Mucosa of stomach (tissue), 1 donor: ENCODE data around the gene RUNX3.

Experiments used
- H3K27me3 ChIP-seq: one replicate; pipeline ENCODE4 v1.7.0; 2013; ENCODE audit warnings: mild to moderate bottlenecking, low read length; ENCODE audit not compliant: control insufficient read depth, insufficient read depth
- H3K36me3 ChIP-seq: one replicate; pipeline ENCODE4 v1.7.0; 2013; ENCODE audit warnings: low read length; ENCODE audit not compliant: control insufficient read depth, insufficient read depth
- H3K4me1 ChIP-seq: one replicate; pipeline ENCODE4 v1.7.0; 2013; ENCODE audit warnings: mild to moderate bottlenecking, low read length; ENCODE audit not compliant: control insufficient read depth, insufficient read depth
- H3K4me3 ChIP-seq: one replicate; pipeline ENCODE4 v1.7.0; 2013; ENCODE audit warnings: low read length
- H3K9ac ChIP-seq: one replicate; pipeline ENCODE4 v1.7.0; 2013; ENCODE audit warnings: mild to moderate bottlenecking, low read length, moderate library complexity
- H3K9me3 ChIP-seq: one replicate; pipeline ENCODE4 v1.7.0; 2013; ENCODE audit warnings: mild to moderate bottlenecking, low read length, moderate library complexity; ENCODE audit not compliant: control insufficient read depth
- donor health status: Pancreatic carcinoma.

RUNX3 gene

GRCh38 chr1:24903955-24904730, 25.9 kb downstream of the RUNX3 start:
- no peak overlapping the region for H3K4me3 ChIP-seq
- H3K9me3 ChIP-seq = no peaks in the 10 kb centered on the region
- H3K27me3 ChIP-seq = peaks cover 18% of the 10 kb centered on the region
- no peaks in the 10 kb centered on the region for H3K36me3 ChIP-seq
- no peaks in the 10 kb centered on the region for H3K4me1 ChIP-seq
- H3K9ac ChIP-seq = no peak overlapping the region

DNA sequence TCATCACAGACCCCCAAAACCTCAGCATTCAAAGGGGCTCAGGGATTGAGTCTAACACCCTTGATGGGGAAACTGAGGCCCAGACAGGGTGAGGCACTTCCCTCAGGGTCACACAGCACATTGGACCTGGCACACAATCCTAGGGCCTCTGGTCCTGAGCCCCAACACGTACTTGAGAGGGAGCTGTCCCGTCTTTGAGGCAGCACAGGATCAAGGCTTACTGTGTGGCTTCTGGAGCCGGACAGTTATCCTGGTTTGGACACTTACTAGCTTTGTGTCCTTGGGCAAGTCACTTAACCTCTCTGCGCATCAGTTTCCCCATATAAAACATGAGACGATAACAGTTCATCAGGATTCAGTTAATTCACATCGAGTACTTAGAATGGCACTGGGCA, 26.5 kb downstream of the RUNX3 start:
- H3K9me3 ChIP-seq = no peaks in the 10 kb centered on the region
- H3K27me3 ChIP-seq = peaks cover 21% of the 10 kb centered on the region
- H3K9ac ChIP-seq = no peak overlapping the region
- no peak overlapping the region for H3K4me3 ChIP-seq
- no peaks in the 10 kb centered on the region for H3K36me3 ChIP-seq
- H3K4me1 ChIP-seq = no peaks in the 10 kb centered on the region

- Histone ChIP-seq H3K4me3 (no peak overlapping the region), H3K36me3 (no peaks in the 10 kb centered on the region), H3K9ac (no peak overlapping the region), H3K27me3 (peaks cover 21% of the 10 kb centered on the region), H3K9me3 (no peaks in the 10 kb centered on the region), H3K4me1 (no peaks in the 10 kb centered on the region)
Measured at GRCh38 chr1:24903011-24903461, 27.0 kb downstream of the RUNX3 start.

GRCh38 chr1:24902471-24902891, 27.6 kb downstream of the RUNX3 start:
- no peaks in the 10 kb centered on the region for H3K36me3 ChIP-seq
- H3K4me3 ChIP-seq = no peak overlapping the region
- no peaks in the 10 kb centered on the region for H3K4me1 ChIP-seq
- no peak overlapping the region for H3K9ac ChIP-seq
- H3K27me3 ChIP-seq = peaks cover 21% of the 10 kb centered on the region
- H3K9me3 ChIP-seq = no peaks in the 10 kb centered on the region

- no peak overlapping the region for H3K4me3 ChIP-seq
- no peak overlapping the region for H3K9ac ChIP-seq
- no peaks in the 10 kb centered on the region for H3K36me3 ChIP-seq
- H3K27me3 ChIP-seq = peaks cover 21% of the 10 kb centered on the region
- H3K9me3 ChIP-seq = no peaks in the 10 kb centered on the region
- no peaks in the 10 kb centered on the region for H3K4me1 ChIP-seq
Measured at GRCh38 chr1:24901791-24902470, 28.1 kb downstream of the RUNX3 start.

GRCh38 chr1:24900985-24901781, 28.9 kb downstream of the RUNX3 start:
- Histone ChIP-seq H3K4me3 (no peak overlapping the region), H3K27me3 (peaks cover 21% of the 10 kb centered on the region), H3K9ac (no peak overlapping the region), H3K4me1 (no peaks in the 10 kb centered on the region), H3K36me3 (no peaks in the 10 kb centered on the region), H3K9me3 (no peaks in the 10 kb centered on the region)

DNA sequence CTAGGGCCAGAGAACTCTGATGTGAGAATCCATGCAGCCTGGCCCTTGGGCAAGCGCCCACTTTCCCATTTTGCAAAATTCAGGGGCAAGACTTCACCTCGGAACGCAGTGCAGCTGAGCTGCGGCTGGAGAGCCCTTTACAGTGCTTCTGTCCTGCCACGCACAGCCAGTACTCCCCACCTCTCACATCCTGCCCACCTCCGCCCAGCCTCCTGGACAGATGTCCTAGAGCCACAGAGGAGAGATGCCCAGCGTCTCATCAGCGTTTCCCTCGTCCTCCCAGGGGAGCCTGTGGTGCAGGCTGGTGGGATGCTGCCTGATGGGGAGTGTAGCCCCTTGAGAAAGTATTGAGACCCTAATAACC, 29.6 kb downstream of the RUNX3 start:
- H3K4me3 ChIP-seq = no peak overlapping the region
- no peak overlapping the region for H3K9ac ChIP-seq
- H3K4me1 ChIP-seq = no peaks in the 10 kb centered on the region
- H3K27me3 ChIP-seq = peaks cover 21% of the 10 kb centered on the region
- no peaks in the 10 kb centered on the region for H3K36me3 ChIP-seq
- no peaks in the 10 kb centered on the region for H3K9me3 ChIP-seq

GRCh38 chr1:24899581-24900485, 30.2 kb downstream of the RUNX3 start:
- Histone ChIP-seq H3K36me3 (no peaks in the 10 kb centered on the region), H3K4me3 (no peak overlapping the region), H3K9ac (no peak overlapping the region), H3K4me1 (no peaks in the 10 kb centered on the region), H3K9me3 (no peaks in the 10 kb centered on the region), H3K27me3 (peaks cover 21% of the 10 kb centered on the region)

DNA sequence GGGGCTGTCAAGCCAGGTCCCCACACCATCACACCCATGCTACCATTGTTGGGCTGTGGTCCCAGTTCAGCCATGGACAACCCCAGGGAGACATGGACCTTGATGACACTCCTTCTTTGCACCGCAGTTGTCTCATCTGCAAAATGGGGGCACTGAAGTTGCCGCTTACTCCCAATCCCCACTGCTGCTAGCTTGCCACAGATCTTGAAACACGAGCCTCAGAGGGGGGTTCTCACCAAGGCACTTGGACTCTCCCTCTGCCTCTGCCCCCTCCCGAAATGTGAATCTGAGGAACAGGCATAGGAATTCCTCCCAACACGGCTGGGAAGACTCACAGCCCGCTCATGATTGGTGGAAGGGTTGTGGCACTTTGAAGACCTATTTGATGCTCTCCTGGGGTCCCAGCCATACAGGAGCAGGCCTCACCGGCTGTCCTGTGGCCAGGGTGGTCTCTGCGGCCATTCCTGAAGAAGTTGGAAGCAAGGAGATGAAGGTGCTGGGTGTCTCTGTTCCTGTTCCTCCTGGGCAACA, 31.1 kb downstream of the RUNX3 start:
- Histone ChIP-seq H3K4me1 (peaks cover 2% of the 10 kb centered on the region), H3K9ac (no peak overlapping the region), H3K9me3 (no peaks in the 10 kb centered on the region), H3K4me3 (no peak overlapping the region), H3K36me3 (no peaks in the 10 kb centered on the region), H3K27me3 (peaks cover 21% of the 10 kb centered on the region)

GRCh38 chr1:24898152-24898908, 31.7 kb downstream of the RUNX3 start:
- Histone ChIP-seq H3K9me3 (no peaks in the 10 kb centered on the region), H3K4me3 (no peak overlapping the region), H3K9ac (no peak overlapping the region), H3K27me3 (peaks cover 19% of the 10 kb centered on the region), H3K36me3 (no peaks in the 10 kb centered on the region), H3K4me1 (peaks cover 8% of the 10 kb centered on the region)
